ENCODE results near the gene CTDSPL2. TPM values are rescaled to one million over a fixed set of nuclear protein-coding genes. Genes with fewer than 3 reads are reported as not detected.

Gene CTDSPL2
- total RNA-seq, 2 donors from 2014 or later, result 19.4 to 26.9 TPM

DNA sequence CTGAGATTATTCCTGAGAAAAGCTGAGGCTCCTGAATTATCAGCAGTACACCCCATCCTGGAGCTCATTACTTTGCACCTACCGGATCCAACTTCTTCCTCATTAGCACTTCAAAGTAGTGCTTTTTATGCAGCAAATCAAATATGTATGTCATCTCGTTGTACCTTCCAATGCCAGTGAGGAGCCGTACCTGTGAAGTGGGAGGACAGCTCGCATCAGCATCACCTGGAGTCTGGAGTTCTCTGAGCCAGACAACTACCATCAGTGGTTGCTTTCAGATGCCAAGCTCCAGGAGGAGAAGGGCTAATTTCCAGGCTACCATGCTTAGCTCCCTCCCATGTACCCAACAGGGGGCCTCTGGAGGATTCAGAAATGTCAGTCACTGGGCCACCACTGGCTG, 141.9 kb downstream of the CTDSPL2 start:
- intact Hi-C loops (cut with DNase I), result no loop called here
- no peak for ATAC-seq
- DNase-seq, result no peak

DNA sequence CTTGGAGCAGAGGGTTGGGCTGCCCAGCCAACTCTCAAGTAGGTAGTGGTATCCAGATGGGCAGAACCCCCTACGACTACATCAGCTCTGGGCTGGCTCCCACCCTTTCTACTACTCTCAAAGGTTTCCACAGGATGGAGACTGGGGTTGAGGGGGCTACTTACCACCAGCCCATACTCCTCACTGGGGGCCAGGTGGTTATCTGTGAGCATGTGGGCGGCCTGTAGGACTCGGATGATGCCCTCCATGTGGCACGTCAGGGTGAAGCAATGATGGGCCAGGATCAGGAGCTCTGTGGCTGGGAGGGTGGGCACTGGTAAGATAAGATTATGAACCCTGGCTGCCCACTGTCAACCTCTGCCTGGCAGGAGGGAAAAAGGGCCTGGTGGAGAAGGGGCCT, 142.9 kb downstream of the CTDSPL2 start:
- DNase-seq (no peak), ATAC-seq (no peak)
- intact Hi-C loops (cut with DNase I), result no loop called here

DNA sequence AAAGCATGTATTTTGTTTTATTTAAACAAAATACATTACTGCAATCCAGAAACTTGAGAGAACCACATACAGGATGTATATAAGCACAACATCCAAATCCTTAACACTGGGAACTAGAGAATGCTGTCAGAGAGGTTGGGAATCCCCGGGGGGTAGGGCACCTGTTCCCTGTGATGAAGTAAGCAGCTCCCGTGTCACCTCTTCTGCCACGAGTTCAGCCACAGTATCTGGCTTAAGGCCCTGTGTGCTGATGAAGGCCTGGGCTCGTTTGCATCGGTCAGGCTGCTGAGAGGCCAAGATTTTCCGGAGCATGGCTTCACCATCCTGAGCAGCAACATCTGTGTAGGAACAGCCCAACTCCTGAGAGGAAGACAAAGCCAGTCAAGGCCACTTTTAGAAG, 146.0 kb downstream of the CTDSPL2 start:
- intact Hi-C loops (cut with DNase I), result no loop called here
- no peak for DNase-seq
- no peak for ATAC-seq

DNA sequence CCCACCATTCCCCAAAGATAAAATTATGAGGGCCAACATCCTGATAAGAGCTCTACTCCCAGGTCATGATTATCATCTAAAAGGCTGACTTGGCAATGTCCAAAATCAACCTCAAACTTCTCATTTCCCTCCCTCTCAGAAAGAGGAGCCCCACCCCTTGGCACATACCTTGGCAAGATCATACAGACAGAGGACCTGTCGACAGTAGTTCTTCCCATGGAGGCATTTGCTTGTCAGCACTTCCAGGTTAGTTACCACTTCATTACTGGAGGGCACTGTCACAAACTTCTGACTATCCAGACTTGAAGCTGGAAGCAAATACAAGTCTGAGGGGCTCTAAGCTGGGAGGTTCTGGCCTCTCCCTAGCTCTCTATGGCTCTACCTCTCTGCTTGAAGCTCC, 147.3 kb downstream of the CTDSPL2 start:
- intact Hi-C loops (cut with DNase I), result no loop called here
- DNase-seq (no peak), ATAC-seq (peak in 1 of 2 donors; percentile 50)

Other genes with a start within 250 kb of the CTDSPL2 start
- gene FRMD5, start 232.4 kb upstream of the CTDSPL2 start, total RNA-seq, result 10 to 100 TPM in 1 of 2 donors, 1 to 10 TPM in 1; 9.1 to 25.1 TPM
- gene GOLM2, start 138.9 kb upstream of the CTDSPL2 start, total RNA-seq, result 10 to 100 TPM; 46.3 to 55.3 TPM
- gene EIF3J, start 109.5 kb downstream of the CTDSPL2 start, total RNA-seq, result 10 to 100 TPM; 59.3 to 77.0 TPM
- gene SPG11, start 236.0 kb downstream of the CTDSPL2 start, total RNA-seq, result 10 to 100 TPM; 42.9 to 46.7 TPM